BJ (cell line): ENCODE results near the gene SORCS2. TPM values are rescaled to one million over a fixed set of nuclear protein-coding genes. Genes with fewer than 3 reads are reported as not detected.

Experiments used
- CTCF ChIA-PET: fragments of 350-600 bp; formaldehyde crosslinking; extraction: SDS; loops from one replicate; lab custom pipeline; 2021; ENCODE audit warnings: antibody characterized with exemption, inconsistent platforms; lab: Yijun Ruan, JAX
- POLR2A ChIA-PET: fragments of 300-600 bp; sonication (Branson Sonifier 250); formaldehyde crosslinking; extraction: SDS; loops from one replicate; lab custom pipeline; 2021; ENCODE audit warnings: antibody characterized with exemption; lab: Charles Lee
- DNase-seq: peaks from one replicate; pipeline ENCODE4 v3.0.0-alpha.2; 2011; ENCODE audit warnings: low read depth
- H3K27me3 ChIP-seq: 2 replicates; pipeline ENCODE4 v1.6.0; 2011; ENCODE audit warnings: low read length; ENCODE audit not compliant: control insufficient read depth, insufficient read depth
- H3K36me3 ChIP-seq: 2 replicates; pipeline ENCODE4 v1.5.1; 2011; ENCODE audit warnings: low read length; ENCODE audit not compliant: control insufficient read depth, insufficient read depth
- H3K4me3 ChIP-seq: 2 replicates; pipeline ENCODE4 v1.5.1; 2011; ENCODE audit warnings: low read depth, mild to moderate bottlenecking, control low read depth, low read length
- CTCF ChIP-seq: IDR thresholded peaks from 2 replicates; pipeline ENCODE4 v1.5.1; 2011; ENCODE audit warnings: low read depth, mild to moderate bottlenecking, control low read depth, inconsistent platforms, low read length, moderate library complexity; ENCODE audit not compliant: insufficient read depth
- polyA plus RNA-seq: library from polyadenylated mRNA; depleted of rRNA; stranded (reverse); fragments of >200 nt; gene quantifications from 2 replicates; pipeline ENCODE4 v1.2.3, GENCODE V29; 2011

The SORCS2 gene
- polyA plus RNA-seq, 1 experiment = 0.63 TPM

GRCh38 chr4:7357323-7357722 lies 165.0 kb downstream of the SORCS2 start:
- POLR2A ChIA-PET = no interaction called here
- CTCF ChIA-PET = no interaction called here

GRCh38 chr4:7358100-7358735 lies 165.9 kb downstream of the SORCS2 start:
- H3K27me3 ChIP-seq = peaks cover 1% of the 10 kb centered on the region
- peak; percentile 59 for DNase-seq
- ChIA-PET POLR2A (no interaction called here), CTCF (interaction anchor here (1.4 kb wide), 1 partner anchor 13 kb away, joined by 3 read pairs; no protein-coding TSS in a partner anchor)
- no peaks in the 10 kb centered on the region for H3K36me3 ChIP-seq
- no peak for TF ChIP-seq CTCF
- no peak overlapping the region for H3K4me3 ChIP-seq

More at GRCh38 chr4:7357323-7357722, 165.0 kb downstream of the SORCS2 start:
- no peak for TF ChIP-seq CTCF
- no peak for DNase-seq
- H3K27me3 ChIP-seq = peaks cover 1% of the 10 kb centered on the region
- H3K4me3 ChIP-seq = no peak overlapping the region
- no peaks in the 10 kb centered on the region for H3K36me3 ChIP-seq

- Histone ChIP-seq H3K27me3 (peaks cover 3% of the 10 kb centered on the region), H3K36me3 (no peaks in the 10 kb centered on the region), H3K4me3 (no peak overlapping the region)
- DNase-seq = no peak
- POLR2A ChIA-PET = no interaction called here
- CTCF ChIA-PET = interaction anchor here (1.4 kb wide), 1 partner anchor 12 kb away, joined by 3 read pairs; no protein-coding TSS in a partner anchor
- no peak for TF ChIP-seq CTCF
These were observed 167.2 kb downstream of the SORCS2 start for GRCh38 chr4:7359400-7360062.

- POLR2A ChIA-PET = no interaction called here
- CTCF ChIA-PET = interaction anchor here (1.0 kb wide), 1 partner anchor 14 kb away, joined by 3 read pairs; no protein-coding TSS in a partner anchor
These were observed 168.5 kb downstream of the SORCS2 start for GRCh38 chr4:7360806-7361205.

More at GRCh38 chr4:7360806-7361205, 168.5 kb downstream of the SORCS2 start:
- Histone ChIP-seq H3K4me3 (no peak overlapping the region), H3K36me3 (no peaks in the 10 kb centered on the region), H3K27me3 (peaks cover 10% of the 10 kb centered on the region)
- no peak for TF ChIP-seq CTCF
- no peak for DNase-seq
